Parathyroid adenoma (tissue), 2 donors: ENCODE measurements around the gene TIMM10.

Source experiments
- H2AFZ ChIP-seq: fragments of 300-600 bp; sonication (generic); one replicate; pipeline ENCODE4 v1.7.0; 2017; ENCODE audit warnings: antibody characterized with exemption, mild to moderate bottlenecking
- H3K27ac ChIP-seq: fragments of 300-600 bp; sonication (generic); one replicate; pipeline ENCODE4 v1.7.0; 2017
- H3K27me3 ChIP-seq: fragments of 300-600 bp; sonication (generic); one replicate; pipeline ENCODE4 v1.7.0; 2017; ENCODE audit warnings: low read length; ENCODE audit not compliant: control insufficient read depth, insufficient read depth
- H3K36me3 ChIP-seq: fragments of 300-600 bp; sonication (generic); one replicate; pipeline ENCODE4 v1.7.0; 2017; ENCODE audit warnings: low read length; ENCODE audit not compliant: control insufficient read depth, insufficient read depth
- H3K4me1 ChIP-seq: fragments of 300-600 bp; sonication (generic); one replicate; pipeline ENCODE4 v1.7.0; 2017; ENCODE audit warnings: control low read depth
- H3K4me2 ChIP-seq: fragments of 300-600 bp; sonication (generic); one replicate; pipeline ENCODE4 v1.7.0; 2017; ENCODE audit warnings: low read length
- H3K4me3 ChIP-seq: fragments of 300-600 bp; sonication (generic); one replicate; pipeline ENCODE4 v1.7.0; 2017; ENCODE audit warnings: low read depth, low read length
- H3K79me2 ChIP-seq: fragments of 300-600 bp; sonication (generic); one replicate; pipeline ENCODE4 v1.7.0; 2017; ENCODE audit warnings: control low read depth
- H3K9ac ChIP-seq: fragments of 300-600 bp; sonication (generic); one replicate; pipeline ENCODE4 v1.7.0; 2017; ENCODE audit warnings: mild to moderate bottlenecking
- H3K9me3 ChIP-seq: fragments of 300-600 bp; sonication (generic); one replicate; pipeline ENCODE4 v1.7.0; 2017; ENCODE audit warnings: low read length; ENCODE audit not compliant: control insufficient read depth
- TF ChIP-seq, protein P1 (sequence below): fragments of 300-600 bp; sonication (generic); IDR thresholded peaks from one replicate; pipeline ENCODE4 v1.7.0; 2017; ENCODE audit warnings: antibody characterized with exemption, mild to moderate bottlenecking
- donor health status: primary hyperparathyroidism.

Gene TIMM10

DNA sequence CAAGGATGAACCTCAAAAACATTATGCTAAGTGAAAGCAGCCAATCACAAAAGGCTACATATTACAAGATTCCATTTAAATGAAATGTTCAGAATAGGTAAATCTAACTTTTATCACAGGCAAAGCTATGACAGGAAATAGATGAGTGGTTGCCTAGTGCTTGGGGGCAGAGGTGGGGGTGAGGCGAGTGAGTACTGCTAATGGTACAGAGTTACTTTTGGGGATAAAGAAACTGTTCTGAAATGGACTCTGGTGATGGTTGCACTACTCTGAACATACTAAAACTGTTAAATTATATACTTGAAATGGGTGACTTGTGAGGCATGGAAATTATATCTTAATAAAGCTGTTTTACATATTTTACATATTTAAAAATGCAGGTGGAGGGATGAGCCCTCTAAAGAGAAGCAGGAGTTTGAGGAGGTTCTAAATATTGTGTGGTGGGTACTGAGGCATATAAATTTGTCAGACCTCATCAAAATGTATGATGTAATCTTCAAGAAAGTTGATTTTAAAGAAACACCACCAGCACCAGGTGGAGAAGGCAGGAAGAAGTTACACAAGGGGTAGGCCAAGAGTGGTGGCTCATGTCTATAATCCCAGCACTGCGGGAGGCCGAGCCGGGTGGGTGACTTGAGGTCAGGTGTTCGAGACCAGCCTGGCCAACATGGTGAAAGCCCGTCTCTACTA is 18.7 kb downstream of the TIMM10 start:
- Histone ChIP-seq H3K36me3 (no peaks in the 10 kb centered on the region), H3K9me3 (no peaks in the 10 kb centered on the region), H3K4me2 (no peak overlapping the region), H2AFZ (no peak overlapping the region), H3K27ac (no peak overlapping the region), H3K4me3 (no peak overlapping the region), H3K79me2 (no peaks in the 10 kb centered on the region), H3K9ac (no peak overlapping the region), H3K27me3 (no peaks in the 10 kb centered on the region), H3K4me1 (no peaks in the 10 kb centered on the region)
- TF ChIP-seq, protein P1, sequence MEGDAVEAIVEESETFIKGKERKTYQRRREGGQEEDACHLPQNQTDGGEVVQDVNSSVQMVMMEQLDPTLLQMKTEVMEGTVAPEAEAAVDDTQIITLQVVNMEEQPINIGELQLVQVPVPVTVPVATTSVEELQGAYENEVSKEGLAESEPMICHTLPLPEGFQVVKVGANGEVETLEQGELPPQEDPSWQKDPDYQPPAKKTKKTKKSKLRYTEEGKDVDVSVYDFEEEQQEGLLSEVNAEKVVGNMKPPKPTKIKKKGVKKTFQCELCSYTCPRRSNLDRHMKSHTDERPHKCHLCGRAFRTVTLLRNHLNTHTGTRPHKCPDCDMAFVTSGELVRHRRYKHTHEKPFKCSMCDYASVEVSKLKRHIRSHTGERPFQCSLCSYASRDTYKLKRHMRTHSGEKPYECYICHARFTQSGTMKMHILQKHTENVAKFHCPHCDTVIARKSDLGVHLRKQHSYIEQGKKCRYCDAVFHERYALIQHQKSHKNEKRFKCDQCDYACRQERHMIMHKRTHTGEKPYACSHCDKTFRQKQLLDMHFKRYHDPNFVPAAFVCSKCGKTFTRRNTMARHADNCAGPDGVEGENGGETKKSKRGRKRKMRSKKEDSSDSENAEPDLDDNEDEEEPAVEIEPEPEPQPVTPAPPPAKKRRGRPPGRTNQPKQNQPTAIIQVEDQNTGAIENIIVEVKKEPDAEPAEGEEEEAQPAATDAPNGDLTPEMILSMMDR: no peak

DNA sequence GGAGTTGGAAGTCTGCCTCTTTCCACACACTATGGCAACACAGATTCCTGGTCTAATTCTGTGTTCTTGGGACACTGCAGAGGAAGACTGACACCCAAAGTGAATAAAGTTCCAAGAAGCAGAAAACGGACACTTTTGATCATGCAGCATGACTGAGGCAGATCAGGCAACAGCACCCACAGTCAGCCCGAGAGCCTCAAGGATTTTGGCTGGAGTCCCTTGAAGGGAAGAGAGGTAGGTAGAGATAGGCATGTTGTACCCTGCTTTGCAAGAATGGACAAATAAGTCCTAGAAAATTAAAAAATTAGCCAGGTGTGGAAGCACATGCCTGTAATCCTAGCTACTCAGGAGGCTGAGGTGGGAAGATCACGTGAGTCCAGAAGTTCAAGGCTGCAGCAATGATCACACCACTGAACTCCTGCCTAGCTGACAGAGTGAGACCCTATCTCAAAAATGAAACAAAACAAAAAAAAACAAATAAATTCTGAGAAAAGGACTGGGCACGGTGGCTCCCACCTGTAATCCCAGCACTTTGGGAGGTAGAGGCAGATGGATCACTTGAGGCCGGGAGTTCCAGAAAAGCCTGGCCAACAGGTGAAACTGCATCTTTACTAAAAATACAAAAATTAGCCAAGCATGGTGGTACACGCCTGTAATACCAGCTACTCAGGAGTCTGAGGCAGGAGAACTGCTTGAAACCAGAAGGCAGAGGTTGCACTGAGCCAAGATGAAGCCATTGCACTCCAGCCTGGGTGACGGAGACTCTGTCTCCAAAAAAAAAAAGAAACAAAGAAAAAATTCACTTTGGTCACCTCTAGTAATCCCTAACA is 22.0 kb downstream of the TIMM10 start:
- H3K4me3 ChIP-seq: no peak overlapping the region
- TF ChIP-seq, protein P1: no peak
- H2AFZ ChIP-seq: no peak overlapping the region
- H3K4me2 ChIP-seq: no peak overlapping the region
- no peak overlapping the region for H3K27ac ChIP-seq
- H3K79me2 ChIP-seq: no peaks in the 10 kb centered on the region
- no peaks in the 10 kb centered on the region for H3K36me3 ChIP-seq
- no peaks in the 10 kb centered on the region for H3K27me3 ChIP-seq
- no peak overlapping the region for H3K9ac ChIP-seq
- H3K9me3 ChIP-seq: no peaks in the 10 kb centered on the region
- H3K4me1 ChIP-seq: no peaks in the 10 kb centered on the region

DNA sequence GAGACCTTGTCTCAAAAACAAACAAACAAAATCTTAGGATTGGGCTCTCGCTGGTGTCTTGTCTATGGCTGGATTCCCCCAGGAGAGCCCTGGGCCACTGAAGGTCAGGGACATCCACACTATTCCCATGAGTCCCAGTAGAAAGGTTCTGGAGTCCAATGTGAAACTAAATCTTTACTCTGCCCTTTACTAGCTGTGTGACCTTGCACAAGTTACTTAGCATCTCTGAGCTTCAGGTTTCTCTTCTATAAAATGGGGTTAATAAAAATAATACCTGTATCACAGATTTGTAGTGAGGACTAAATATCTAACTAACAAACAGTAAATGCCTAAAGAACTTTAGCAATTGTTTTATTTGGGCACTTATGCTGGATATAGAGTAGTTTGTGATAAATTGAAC is 24.0 kb downstream of the TIMM10 start:
- H3K27ac ChIP-seq: no peak overlapping the region
- H3K79me2 ChIP-seq: no peaks in the 10 kb centered on the region
- no peak overlapping the region for H2AFZ ChIP-seq
- TF ChIP-seq, protein P1: no peak
- no peaks in the 10 kb centered on the region for H3K9me3 ChIP-seq
- no peaks in the 10 kb centered on the region for H3K27me3 ChIP-seq
- H3K9ac ChIP-seq: no peak overlapping the region
- no peaks in the 10 kb centered on the region for H3K36me3 ChIP-seq
- H3K4me1 ChIP-seq: no peaks in the 10 kb centered on the region
- no peak overlapping the region for H3K4me2 ChIP-seq
- no peak overlapping the region for H3K4me3 ChIP-seq

DNA sequence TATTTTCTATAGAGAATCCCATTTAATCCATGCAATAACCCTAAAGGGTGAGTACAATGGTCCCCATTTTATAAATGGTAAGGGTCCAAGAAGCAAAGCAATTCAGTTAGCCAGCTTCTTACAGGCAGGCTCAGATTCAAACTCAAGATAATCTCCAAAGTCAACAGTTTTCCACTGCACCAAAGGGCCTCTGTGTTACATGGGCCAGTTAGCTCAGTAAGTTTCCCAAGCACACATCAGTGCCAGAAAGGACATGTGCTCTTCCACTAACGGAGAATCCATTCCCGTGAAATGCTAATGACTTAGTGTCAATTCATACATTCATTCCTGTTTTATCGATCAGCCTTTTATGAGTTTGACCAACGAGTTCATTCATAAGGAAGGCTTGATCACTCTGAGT is 26.0 kb downstream of the TIMM10 start:
- Histone ChIP-seq H3K9me3 (no peaks in the 10 kb centered on the region), H3K27ac (no peak overlapping the region), H3K9ac (no peak overlapping the region)

More for the DNA sequence above, 26.0 kb downstream of the TIMM10 start:
- Histone ChIP-seq H3K27me3 (no peaks in the 10 kb centered on the region), H3K4me1 (no peaks in the 10 kb centered on the region), H3K4me2 (no peak overlapping the region), H3K4me3 (no peak overlapping the region), H3K79me2 (no peaks in the 10 kb centered on the region), H2AFZ (no peak overlapping the region), H3K36me3 (no peaks in the 10 kb centered on the region)
- TF ChIP-seq, protein P1: no peak
